PC-9 (cell line): Measurements from ENCODE around the gene SYCP3.

Experiments
- EZH2 ChIP-seq: fragments of 200-600 bp; sonication (generic); IDR thresholded peaks from 2 replicates; pipeline ENCODE4 v1.8.0; 2017; ENCODE audit warnings: antibody characterized with exemption, low read depth
- TF ChIP-seq, protein P1 (sequence below): fragments of 200-600 bp; sonication (generic); conservative IDR thresholded peaks from 2 replicates; pipeline ENCODE4 v1.6.1; 2017; ENCODE audit warnings: mixed run types, antibody characterized with exemption, mild to moderate bottlenecking, moderate library complexity

- TF ChIP-seq, protein P1, sequence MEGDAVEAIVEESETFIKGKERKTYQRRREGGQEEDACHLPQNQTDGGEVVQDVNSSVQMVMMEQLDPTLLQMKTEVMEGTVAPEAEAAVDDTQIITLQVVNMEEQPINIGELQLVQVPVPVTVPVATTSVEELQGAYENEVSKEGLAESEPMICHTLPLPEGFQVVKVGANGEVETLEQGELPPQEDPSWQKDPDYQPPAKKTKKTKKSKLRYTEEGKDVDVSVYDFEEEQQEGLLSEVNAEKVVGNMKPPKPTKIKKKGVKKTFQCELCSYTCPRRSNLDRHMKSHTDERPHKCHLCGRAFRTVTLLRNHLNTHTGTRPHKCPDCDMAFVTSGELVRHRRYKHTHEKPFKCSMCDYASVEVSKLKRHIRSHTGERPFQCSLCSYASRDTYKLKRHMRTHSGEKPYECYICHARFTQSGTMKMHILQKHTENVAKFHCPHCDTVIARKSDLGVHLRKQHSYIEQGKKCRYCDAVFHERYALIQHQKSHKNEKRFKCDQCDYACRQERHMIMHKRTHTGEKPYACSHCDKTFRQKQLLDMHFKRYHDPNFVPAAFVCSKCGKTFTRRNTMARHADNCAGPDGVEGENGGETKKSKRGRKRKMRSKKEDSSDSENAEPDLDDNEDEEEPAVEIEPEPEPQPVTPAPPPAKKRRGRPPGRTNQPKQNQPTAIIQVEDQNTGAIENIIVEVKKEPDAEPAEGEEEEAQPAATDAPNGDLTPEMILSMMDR = no peak
- TF ChIP-seq EZH2 = no peak
These were observed 59.0 kb downstream of the SYCP3 start for GRCh38 chr12:101680240-101680639.
